ENCODE results near the gene CNTNAP5. TPM values are rescaled to one million over a fixed set of nuclear protein-coding genes. Genes with fewer than 3 reads are reported as not detected.

CNTNAP5 gene
- total and polyA plus RNA-seq, 9 of the 15 experiments (the other 6 are each of a cell fraction or from before 2014, with no cell fraction given) = not detected

GRCh38 chr2:124572934-124573634 is 548.0 kb downstream of the CNTNAP5 start (continued):
- no peak for TF ChIP-seq RFX1 (IDR thresholded peaks at IDR 0.05)
- TF ChIP-seq ZC3H4 (CRISPR knock-in tag; IDR thresholded peaks at IDR 0.05; ENCODE audit: borderline replicate concordance) = no peak
- TF ChIP-seq ZNF785 (CRISPR knock-in tag; IDR thresholded peaks at IDR 0.05) = no peak
- no peak for TF ChIP-seq PRDM10 (IDR thresholded peaks at IDR 0.05; ENCODE audit: partially characterized antibody)

- Histone ChIP-seq H3K79me2 (ENCODE audit: control insufficient read depth, insufficient read depth, low read length) (no peaks in the 10 kb centered on the region), H3K27me3 (ENCODE audit: control insufficient read depth in 2 of 2, insufficient read depth in 2 of 2, low read length in 2 of 2) (no peaks in the 10 kb centered on the region), H3K4me1 (replicated peaks in 1 of 2; ENCODE audit: control insufficient read depth in 2 of 2, insufficient read depth in 2 of 2, low read length in 2 of 2) (no peaks in the 10 kb centered on the region), H3K9me3 (replicated peaks; ENCODE audit: control insufficient read depth, insufficient read depth, low read depth, low read length) (no peaks in the 10 kb centered on the region), H3K4me2 (ENCODE audit: insufficient read depth, low read length) (no peak overlapping the region), H3K9ac (ENCODE audit: insufficient read depth in 1 of 2, low read depth in 2 of 2, low read length in 2 of 2) (no peak overlapping the region), H3K9me1 (ENCODE audit: control insufficient read depth, insufficient read depth, low read length) (no peaks in the 10 kb centered on the region), H4K20me1 (replicated peaks; ENCODE audit: control insufficient read depth, insufficient read depth, low read length) (no peaks in the 10 kb centered on the region), H3K4me3 (no peak overlapping the region), H3K27ac (ENCODE audit: extremely low read depth, low read depth, low read length) (no peak overlapping the region), H3K36me3 (ENCODE audit: control insufficient read depth, insufficient read depth, low read length) (no peaks in the 10 kb centered on the region), H2AFZ (ENCODE audit: low read depth, low read length) (no peak overlapping the region)
- ATAC-seq = no peak
- no peak for DNase-seq (ENCODE audit: extremely low read depth in 1 of 4, low spot score in 3 of 4)
- TF ChIP-seq FOXK1 (CRISPR knock-in tag; IDR thresholded peaks at IDR 0.05; ENCODE audit: borderline replicate concordance) (no peak), ZNF395 (CRISPR knock-in tag; IDR thresholded peaks at IDR 0.05) (no peak), ZNF175 (CRISPR knock-in tag; IDR thresholded peaks at IDR 0.05; ENCODE audit: low read depth) (no peak), IRF1 (CRISPR knock-in tag; IDR thresholded peaks at IDR 0.05; ENCODE audit: borderline replicate concordance) (no peak)
- intact Hi-C loops (cut with micrococcal nuclease) (no loop called here), in situ Hi-C loops (cut with MboI) (no loop called here)
- FAIRE-seq = no peak
- ChIA-PET POLR2A (no interaction called here), CTCF (ENCODE audit: low intra/inter-chr PET ratio) (no interaction called here)
- no TSS peak for BruUV-seq (replicated peaks)
- 6% methylated on average over 2 of the region's 2 CpGs for WGBS (ENCODE audit: insufficient coverage, low coverage, missing lambda C conversion rate)
Observed at GRCh38 chr2:124575497-124575896, 550.4 kb downstream of the CNTNAP5 start.

Measured in K562 (cell line).